Activated CD8-positive, alpha-beta memory T cell treated with anti-CD3 and anti-CD28 coated beads for 1 hour (primary cell): ENCODE data around the gene OXCT2.
A peak's percentile ranks its signal among the peaks of the same experiment; 100 is the strongest.
"Not testable (repeated sequence)": the region's sequence is repeated elsewhere in the genome, so short reads cannot be mapped to it uniquely, and the experiment has no call there.

Experiments
- DNase-seq, 2 donors: peaks; one replicate each; pipeline ENCODE4 v3.0.0-alpha.2; 2020; ENCODE audit warnings: low read depth in 1 of 2; ENCODE audit errors: extremely low read depth in 1 of 2

Gene OXCT2

DNA sequence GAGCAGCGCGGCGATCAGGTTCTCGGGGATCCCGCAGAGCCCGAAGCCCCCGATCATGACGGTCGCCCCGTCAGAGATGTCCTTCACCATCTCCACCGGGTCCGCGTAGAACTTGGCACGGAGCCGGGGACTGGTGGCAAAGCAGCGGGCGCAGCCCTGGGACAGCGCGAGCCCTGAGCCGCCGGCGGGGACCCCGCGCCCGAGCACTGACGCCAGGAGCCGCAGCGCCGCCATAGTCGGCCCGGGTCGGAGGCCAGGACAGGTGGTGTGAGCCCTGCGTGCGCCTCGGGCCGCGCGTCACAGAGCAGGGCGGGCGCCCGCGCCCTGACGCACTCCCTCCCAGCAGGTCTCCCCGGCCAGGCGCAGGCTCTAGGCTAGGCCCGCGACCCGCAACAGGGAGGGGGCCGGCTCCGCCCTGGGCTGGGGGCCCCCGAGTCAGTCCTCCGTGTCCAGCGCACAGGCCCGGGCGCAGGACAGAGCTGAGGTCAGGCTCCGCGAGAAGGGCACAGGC is at the start of gene OXCT2:
OXCT2 (minus strand) TSS at position 327 of the 511 bp plus-strand sequence; CDS start at position 234, 93 bp downstream.
- DNase-seq: not testable (repeated sequence)

DNA sequence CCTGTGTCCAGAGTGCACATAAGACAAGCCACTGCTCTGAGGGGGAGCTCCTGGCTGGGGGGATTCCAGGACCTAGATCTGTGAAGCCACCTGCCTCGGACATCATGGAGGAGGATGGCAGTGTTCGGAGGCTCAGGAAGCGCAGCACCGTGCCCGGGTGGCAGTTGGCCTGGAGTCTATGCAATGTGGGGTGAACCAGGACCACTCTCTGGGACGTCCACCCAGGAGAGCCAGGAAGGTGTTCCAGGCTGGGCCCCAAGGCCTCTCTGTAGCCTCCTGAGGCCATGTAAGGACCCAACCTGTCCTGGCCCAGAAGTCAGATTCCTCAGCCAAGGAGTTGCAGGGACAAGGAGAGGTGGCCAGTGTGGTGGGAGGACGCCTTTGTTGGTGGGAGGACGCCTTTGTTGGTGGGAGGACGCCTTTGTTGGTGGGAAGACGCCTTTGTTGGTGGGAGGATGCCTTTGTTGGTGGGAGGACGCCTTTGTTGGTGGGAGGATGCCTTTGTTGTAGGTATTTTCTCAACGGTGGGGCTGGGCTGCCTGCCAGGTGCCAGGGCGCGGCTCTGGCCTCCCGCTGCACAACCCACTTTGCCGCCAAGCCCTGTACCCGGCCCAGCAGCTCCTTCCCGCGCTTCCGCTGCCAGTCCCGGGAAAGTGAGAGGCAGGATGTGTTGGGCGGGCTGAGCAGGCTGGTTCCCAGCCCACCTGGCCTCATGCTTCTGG is 48.1 kb upstream of the OXCT2 start:
- no peak for DNase-seq

DNA sequence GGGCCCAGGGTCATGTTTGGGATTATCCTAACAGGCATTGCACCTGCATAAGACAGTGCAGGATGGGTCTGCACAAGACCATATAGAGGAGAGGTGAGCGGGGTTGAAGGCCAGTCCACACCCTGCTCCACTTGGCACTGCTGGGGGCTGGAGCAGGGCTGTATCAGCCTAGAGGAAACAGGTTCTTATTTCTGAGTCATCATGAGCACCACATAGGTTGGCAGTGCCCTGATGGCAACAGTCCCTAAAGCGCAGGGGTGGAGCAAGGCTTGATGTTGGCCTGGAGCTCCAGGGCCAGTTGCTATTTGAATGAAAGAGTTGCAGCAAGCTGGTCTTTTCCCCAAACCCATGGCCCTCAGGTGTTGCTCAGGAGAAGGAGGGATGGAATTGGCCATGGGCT is 47.3 kb upstream of the OXCT2 start:
- no peak for DNase-seq

DNA sequence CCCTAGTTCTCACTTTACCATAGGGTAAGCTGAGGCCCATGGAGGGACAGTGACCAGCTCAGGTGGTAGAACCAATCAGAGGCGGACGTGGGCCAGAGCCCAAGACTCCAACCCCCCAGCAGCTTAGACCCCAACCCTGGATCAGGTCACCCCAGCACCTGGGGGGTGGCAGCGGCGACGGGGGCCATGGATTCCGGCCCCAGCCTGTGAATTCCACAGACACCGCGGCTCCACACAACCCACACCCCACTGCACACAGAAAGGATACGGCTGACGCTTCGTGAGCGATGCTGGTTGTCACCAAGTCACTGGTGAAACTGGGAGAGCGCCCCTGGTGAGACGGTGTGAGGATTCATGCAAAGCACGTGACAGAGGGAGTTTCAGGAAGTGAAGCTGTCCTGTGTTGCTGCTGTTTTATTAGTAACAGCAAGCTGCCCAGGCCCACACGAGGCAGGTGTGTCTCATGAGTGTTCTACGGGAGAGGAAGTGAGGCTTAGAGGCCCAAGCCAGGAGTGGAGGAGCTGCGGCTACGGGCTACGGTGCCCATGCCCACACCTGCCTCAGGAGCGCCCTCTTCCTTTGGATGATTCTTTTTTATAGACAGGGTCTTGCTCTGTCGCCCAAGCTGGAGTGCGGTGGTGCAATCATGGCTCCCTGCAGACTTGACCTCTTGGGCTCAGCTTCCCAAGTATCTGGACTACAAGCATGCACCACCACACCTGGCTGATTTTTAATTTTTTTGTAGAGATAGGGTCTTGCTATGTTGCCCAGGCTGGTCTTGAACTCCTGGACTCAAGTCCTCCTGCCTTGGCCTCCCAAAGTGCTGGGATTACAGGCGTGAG is 46.2 kb upstream of the OXCT2 start:
- peak; percentile 12 to 19 for DNase-seq

DNA sequence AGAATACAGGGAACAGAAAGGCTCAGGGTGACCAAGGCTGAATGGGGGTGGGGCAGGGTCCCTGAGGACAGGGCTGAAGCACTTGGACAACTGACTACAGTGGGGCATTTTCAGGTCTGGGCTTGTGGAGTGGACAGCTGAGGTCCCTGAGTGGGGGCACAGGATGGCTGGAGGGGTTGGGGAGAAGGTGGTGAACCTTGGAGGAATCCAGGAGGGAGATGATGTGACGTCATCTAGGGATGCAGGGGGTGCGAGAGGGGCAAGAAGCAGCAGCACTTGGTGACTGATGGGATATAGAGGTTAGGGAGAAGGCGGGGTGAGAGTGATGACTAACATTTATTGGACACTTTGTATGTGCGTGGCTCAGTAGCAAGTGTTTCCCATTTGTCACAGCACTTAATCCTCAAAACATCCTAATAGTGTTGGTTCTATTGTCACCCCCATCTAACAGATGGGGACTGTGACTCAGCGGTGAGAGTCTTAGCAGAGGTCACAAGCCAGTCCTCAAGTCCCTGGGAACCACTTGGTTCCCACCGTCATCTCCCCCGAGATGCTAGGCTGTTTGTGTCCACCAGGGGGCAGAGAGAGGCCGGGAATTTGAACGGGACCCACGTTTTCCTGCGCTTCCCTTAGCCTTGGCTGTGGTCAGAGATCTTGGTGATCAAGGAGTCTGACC is 45.4 kb upstream of the OXCT2 start:
- peak in 1 of 2 donors; percentile 21 for DNase-seq

DNA sequence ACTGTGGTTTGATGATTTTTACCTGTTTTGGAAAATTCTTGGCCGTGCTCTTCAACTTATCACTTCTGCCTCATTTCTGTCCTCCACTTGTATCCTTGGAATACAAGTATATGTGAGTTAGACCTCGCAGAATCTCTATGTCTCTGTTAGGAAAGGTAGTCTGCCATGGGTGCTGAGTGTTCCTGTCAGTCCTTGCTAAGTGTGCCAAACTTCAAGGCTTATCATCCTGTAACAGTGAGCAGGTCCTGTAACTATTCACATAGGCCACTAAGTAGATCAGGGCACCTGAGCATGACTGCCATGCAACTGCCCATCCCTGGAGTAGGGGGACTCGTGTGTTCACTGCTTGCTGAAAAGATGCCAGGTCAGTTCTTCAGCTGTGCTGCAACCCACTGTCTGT is 41.8 kb upstream of the OXCT2 start:
- no peak for DNase-seq

DNA sequence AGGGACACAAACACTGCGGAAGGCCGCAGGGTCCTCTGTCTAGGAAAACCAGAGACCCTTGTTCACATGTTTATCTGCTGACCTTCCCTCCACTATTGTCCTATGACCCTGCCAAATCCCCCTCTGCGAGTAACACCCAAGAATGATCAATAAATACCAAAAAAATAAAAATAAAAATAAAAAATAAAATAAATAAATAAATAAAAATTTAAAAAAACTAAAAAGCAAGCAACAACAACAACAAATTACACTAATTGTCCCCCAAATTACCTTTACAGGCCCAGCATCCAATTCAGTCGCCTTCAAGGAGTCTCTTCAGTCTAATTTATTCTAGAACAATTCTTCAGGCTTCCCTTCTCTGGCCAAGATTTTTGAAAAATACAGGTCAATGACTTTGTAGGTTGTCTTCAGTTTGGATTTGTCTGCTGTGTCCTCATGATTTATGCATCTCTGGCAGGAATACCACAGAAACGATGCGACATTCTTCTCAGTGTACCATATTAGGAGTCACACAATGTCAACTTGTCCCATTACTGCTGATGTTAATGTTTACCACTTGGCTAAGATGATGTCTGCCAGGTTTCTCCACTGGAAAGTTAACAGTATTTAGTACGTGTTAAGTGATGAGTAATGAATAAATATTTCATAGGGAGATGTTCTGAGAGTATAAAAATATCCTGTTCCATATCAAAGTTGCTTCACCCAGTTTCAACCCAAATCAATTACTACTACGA is 37.8 kb upstream of the OXCT2 start:
- no peak for DNase-seq

DNA sequence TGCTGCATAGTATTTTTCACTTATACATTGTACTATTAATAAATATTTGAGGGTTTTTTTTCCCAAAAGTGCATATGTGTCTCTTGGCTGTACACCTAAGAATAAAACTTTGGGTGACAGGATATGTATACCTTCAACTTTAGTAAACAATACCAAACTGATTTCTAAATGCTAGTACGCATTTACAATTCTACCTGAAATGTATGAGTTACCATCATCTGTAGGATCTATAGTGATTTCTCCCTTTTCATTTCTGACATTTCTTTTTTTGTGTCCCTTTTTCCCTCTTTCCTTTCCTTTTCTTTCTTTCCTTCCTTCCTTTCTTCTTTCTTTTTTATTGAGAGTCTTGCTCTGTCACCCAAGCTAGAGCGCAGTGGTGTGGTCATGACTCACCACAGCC is 34.2 kb upstream of the OXCT2 start:
- DNase-seq: no peak

DNA sequence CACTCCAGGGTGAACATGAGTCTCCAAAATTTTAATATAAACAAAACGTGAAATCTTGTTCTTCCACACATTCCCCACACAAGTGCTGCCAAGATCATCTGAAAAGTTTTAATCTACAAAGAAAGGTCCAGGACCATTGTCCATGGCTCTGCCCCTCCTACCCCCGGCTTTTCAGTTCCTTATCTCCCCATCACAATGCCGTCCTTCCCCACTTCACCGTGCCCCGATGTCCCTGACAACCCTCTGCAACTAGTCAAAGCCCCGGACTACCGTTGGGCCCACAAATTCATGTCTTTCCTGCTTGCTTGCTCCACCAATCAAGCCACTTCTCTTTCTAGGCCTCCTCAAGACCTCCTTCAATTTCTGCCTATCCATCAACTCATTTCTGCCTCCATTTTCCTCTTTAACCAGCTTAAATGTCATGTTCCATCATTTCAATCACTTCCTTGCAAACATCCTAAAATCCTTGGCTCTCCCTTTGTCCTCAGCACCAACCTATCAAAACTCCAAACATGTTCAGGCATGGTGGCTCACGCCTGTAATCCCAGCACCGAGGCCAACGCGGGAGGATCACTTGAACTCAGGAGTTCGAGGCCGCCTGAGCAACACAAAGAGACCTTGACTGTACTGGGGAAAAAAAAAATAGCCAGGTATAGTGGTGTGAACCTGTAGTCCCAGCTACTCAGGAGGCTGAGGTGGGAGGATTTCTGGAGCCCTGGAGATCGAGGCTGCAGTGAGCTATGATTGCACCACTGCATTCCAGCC is 31.5 kb upstream of the OXCT2 start:
- no peak for DNase-seq

DNA sequence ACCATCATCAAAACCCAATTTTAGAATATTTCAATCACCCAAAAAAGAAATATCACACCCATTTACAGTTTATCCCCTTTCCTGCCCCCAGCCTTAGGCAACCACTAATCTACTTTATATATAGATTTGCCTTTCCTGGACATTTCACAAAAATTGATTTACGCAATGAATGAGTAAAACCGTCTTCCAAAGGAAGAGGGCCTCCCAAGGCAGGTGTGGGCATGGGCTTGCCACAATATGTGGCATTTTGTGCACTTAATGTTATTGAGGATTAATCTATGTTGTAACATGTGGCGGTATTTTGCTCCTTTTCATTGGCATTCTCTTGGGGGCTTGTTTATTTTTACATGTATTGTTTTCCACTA is 29.3 kb upstream of the OXCT2 start:
- DNase-seq: no peak

DNA sequence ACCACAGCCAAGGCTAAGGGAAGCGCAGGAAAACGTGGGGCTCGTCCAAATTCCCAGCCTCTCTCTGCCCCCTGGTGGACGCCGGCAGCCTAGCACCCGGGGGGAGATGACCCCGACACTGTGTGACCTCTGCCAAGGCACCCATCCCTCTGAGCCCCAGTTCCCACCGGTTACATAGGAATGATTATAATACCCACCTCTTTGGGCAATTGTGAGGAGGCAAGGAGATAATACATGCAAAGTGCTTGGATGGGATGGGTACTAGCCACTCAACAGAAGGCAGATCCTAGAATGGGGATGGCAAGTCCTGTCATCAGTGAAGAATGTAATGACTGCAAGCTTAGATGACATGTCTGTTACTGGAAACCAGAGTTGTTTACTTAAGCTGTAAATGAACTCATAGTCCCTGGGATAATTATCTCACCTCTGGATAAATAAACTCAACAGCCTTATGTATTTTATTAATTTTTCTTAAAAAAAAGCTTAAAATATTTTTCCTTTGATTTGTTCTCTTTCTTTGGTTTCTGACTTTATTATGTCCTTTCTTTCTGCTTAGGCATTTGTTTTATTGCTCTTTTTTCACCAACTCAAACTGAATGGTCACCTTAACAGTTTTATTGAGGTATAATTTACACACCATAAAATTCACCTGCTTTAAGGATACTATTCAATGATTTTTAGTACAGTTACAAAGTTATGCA is 28.8 kb upstream of the OXCT2 start:
- DNase-seq: peak; percentile 24 to 51

DNA sequence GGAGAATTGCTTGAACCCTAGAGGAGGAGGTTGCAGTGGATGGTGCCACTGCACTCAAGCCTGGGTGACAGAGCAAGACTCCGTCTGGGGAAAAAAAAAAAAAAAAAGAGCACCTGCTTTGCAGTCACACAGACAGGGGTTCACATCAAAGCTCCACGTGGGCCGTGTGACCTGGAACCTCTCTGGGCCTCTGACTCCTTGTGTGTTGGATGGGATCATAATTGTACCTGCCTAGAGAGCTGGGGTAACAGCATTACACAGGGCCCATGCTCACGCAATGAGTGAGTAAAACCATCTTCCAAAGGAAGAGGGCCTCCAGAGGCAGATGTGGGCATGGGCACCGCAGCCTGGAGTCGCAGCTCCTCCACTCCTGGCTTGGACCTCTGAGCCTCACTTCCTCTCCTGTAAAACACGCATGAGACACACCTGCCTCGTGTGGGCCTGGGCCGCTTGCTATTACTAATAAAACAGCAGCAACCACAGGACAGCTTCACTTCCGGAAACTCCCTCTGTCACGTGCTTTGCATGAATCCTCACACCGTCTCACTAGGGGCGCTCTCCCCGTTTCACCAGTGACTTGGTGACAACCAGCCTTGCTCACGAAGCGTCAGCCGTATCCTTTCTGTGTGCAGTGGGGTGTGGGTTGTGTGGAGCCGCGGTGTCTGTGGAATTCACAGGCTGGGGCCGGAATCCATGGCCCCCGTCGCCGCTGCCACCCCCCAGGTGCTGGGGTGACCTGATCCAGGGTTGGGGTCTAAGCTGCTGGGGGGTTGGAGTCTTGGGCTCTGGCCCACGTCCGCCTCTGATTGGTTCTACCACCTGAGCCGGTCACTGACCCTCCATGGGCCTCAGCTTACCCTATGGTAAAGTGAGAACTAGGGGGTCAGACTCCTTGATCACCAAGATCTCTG is 28.0 kb upstream of the OXCT2 start:
- DNase-seq: peak; percentile 74 to 79

DNA sequence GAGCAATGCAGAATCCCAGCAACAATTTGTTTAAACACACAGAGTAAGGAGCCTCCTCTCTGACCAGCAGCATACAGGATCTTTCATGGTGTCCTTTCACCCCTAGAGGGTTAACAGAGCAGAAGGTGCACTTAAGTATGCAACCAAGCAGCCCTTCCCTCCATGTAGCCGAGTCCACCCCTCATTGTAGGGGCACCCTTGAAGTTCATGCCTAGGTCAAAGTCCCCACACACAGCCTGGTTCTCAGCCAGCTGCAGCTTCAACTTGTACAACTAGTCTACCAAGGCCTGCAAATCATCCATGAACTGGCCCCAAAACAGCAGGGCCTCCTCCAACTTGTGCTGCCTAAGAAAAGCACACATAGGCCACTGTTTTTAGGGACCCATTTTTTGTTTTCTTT is 24.5 kb upstream of the OXCT2 start:
- no peak for DNase-seq

DNA sequence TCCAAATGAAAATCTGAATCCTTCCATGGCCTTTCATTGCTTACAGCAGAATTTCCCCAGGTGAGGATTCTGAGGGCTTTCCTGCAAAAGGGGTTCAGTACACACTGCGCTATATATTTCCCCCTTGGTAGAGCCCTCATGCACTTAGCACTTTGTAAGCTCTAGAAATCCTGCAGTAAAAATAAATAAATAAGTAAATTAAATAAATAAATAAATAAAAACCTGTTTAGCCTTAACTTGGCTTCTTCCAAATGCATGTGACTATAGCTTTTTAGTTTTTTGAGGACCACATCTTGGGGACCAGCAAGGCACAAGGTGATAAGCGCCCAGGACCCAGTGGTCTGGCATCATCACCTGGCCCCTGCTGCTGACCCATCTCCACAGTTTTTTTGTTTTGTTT is 20.7 kb upstream of the OXCT2 start:
- no peak for DNase-seq

DNA sequence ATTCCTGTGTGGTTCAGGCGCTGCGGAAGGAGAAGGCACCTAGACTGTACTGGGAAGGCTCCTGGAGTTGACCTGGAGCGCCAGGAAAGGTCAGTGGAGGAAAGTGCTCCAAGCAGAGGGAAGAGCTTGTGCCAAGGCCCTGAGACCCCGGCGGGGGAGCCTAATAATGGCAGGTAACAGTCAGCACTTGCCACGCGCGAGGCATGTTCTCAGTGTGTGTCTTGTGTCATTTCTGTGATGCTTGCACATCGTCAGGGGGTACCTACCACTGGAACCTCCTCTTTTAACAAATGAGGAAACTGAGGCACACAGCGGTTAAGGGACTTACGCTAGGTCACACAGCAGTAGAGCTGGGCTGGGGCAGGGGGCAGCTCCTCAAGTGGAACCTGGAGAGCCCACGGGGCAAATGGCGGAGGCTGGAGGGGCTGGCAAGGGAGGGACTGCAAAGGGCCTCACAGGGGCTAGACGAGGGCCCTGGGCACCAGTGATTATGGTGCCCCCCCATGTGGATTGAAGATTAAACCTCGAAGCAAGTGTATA is 18.5 kb upstream of the OXCT2 start:
- no peak for DNase-seq

DNA sequence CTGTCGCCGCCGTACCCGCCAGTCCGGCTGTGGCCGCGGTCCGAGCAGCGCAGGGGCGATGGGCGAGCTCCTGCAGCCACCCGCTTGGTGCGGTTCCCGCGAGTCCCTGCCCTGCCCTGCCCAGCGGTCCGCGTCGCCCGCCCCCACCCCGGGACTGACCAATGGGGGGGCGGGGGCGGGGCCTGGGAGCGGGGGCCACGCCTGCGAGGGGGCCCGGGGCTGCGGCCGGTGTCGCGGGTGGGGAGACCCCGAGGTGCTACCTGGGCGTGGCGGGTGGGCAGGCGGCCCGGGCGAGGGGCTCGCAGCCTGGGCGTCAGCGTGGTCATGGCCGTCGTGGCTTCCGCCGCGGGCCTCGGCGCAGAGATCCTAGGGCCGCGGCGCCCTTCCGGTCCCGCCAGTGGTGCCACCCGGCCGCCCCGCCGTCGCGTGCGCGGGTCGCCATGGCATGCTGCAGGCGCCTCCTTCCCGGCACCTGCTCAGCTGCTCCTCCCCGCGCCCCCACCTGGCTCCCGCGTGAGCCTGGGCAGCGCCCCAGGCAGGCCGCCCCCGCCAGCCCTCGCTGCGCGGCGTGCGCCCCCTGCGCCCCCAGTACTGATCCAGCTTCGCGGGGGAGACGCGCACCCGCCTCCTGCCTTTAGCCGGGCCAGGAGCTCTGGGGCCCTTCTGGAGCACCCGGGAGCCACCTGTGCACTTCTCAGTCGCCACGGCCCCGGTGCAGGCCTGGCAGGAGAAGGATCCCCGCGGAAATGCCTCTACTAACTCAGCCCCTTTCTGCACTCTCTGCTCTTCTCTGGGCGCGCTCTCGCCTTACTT is 17.8 kb upstream of the OXCT2 start, which contains the start of gene BMP8B:
BMP8B (minus strand) TSS at position 108 of the 813 bp plus-strand sequence. CDS start 380 bp downstream, outside the sequence.
- peak in 1 of 2 donors; percentile 24 for DNase-seq

DNA sequence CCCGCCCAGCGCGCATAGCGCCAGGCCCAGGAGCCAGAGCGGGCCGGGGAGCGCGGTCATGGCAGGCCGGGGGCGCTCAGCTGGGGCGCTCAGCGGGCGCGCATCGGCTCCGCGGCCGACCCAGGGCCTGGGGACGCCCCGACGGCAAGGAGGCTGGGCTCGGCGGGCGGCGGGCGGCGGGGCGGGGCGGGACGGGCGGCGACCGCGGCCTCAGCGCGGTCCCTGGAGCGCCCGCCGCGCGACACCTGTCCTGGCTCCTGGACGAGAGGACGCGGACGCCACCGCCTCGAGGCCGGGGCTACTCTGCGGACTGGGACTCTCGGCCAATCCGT is 17.2 kb upstream of the OXCT2 start:
- DNase-seq: no peak
